GM19025 (cell line): ENCODE measurements around the gene MBP.

ENCODE experiments used
- ATAC-seq: cut with Tn5 transposase; IDR thresholded peaks from one replicate; pipeline ENCODE4 v1.9.1; 2021; ENCODE audit warnings: mild to moderate bottlenecking, low read depth, moderate library complexity; ENCODE audit not compliant: unreplicated experiment

MBP gene

GRCh38 chr18:77151772-77152520, 19.4 kb upstream of the MBP start:
- ATAC-seq, result no peak

GRCh38 chr18:77151033-77151771, 18.6 kb upstream of the MBP start:
- ATAC-seq, result no peak

GRCh38 chr18:77150588-77150987, 18.0 kb upstream of the MBP start:
- no peak for ATAC-seq

GRCh38 chr18:77148289-77148688, 15.7 kb upstream of the MBP start:
- no peak for ATAC-seq

GRCh38 chr18:77147418-77147852, 14.9 kb upstream of the MBP start:
- no peak for ATAC-seq

GRCh38 chr18:77146249-77147080, 13.9 kb upstream of the MBP start:
- ATAC-seq, result no peak

- ATAC-seq, result no peak
Observed at GRCh38 chr18:77145364-77145901, 12.8 kb upstream of the MBP start.

GRCh38 chr18:77144451-77145118, 12.0 kb upstream of the MBP start:
- ATAC-seq, result no peak

GRCh38 chr18:77144046-77144445, 11.5 kb upstream of the MBP start:
- no peak for ATAC-seq

GRCh38 chr18:77143196-77143595, 10.6 kb upstream of the MBP start:
- no peak for ATAC-seq

GRCh38 chr18:77141401-77142118, 9.0 kb upstream of the MBP start:
- no peak for ATAC-seq

GRCh38 chr18:77140439-77141109, 8.0 kb upstream of the MBP start:
- ATAC-seq, result no peak

- ATAC-seq, result no peak
Observed at GRCh38 chr18:77140030-77140429, 7.4 kb upstream of the MBP start.

GRCh38 chr18:77139619-77140018, 7.0 kb upstream of the MBP start:
- ATAC-seq, result no peak

- ATAC-seq, result no peak
Observed at GRCh38 chr18:77138270-77138669, 5.7 kb upstream of the MBP start.

GRCh38 chr18:77137851-77138250, 5.3 kb upstream of the MBP start:
- ATAC-seq, result no peak

GRCh38 chr18:77136871-77137665, 4.5 kb upstream of the MBP start:
- no peak for ATAC-seq

- ATAC-seq, result no peak
Observed at GRCh38 chr18:77136076-77136718, 3.6 kb upstream of the MBP start.
